ENCODE results near the gene ACACA.
A peak's percentile ranks its signal among the peaks of the same experiment; 100 is the strongest.

ACACA gene

GRCh38 chr17:37386462-37386861 lies 20.2 kb downstream of the ACACA start:
- H3K4me3 ChIP-seq (ENCODE audit: low read depth, low read length): no peak overlapping the region
- TF ChIP-seq, protein P1, sequence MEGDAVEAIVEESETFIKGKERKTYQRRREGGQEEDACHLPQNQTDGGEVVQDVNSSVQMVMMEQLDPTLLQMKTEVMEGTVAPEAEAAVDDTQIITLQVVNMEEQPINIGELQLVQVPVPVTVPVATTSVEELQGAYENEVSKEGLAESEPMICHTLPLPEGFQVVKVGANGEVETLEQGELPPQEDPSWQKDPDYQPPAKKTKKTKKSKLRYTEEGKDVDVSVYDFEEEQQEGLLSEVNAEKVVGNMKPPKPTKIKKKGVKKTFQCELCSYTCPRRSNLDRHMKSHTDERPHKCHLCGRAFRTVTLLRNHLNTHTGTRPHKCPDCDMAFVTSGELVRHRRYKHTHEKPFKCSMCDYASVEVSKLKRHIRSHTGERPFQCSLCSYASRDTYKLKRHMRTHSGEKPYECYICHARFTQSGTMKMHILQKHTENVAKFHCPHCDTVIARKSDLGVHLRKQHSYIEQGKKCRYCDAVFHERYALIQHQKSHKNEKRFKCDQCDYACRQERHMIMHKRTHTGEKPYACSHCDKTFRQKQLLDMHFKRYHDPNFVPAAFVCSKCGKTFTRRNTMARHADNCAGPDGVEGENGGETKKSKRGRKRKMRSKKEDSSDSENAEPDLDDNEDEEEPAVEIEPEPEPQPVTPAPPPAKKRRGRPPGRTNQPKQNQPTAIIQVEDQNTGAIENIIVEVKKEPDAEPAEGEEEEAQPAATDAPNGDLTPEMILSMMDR (IDR thresholded peaks at IDR 0.05; ENCODE audit: low read depth, low read length): no peak
- DNase-seq (ENCODE audit: low read depth, low spot score): no peak
- in situ Hi-C loops (cut with HindIII; ENCODE audit: low sequenced_read_pairs): no loop called here

DNA sequence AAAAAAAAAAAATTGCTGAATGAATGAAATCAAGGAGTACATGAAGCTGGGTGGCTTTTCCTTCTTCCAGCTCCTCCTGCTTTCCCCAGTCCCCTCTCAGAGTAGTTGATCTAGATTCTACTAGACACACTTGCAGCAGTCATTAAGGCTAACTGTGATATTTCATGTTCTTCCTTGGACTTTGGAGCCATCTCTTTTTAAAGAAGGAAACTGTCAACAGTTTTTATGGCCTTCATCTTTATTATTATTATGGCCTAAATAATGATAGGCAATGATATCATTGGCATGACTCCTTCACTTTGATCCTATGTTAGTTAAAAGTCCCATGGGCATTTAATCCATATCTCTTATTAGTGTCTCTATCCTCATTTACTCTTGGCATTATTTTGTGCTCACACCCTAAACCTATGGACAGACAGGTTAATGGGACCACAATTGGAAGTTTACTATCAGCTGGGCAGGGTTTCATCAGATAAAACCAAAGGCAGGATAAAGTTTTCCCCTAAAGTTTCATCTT lies 21.1 kb downstream of the ACACA start:
- no peak overlapping the region for H3K4me3 ChIP-seq (ENCODE audit: low read depth, low read length)
- DNase-seq (ENCODE audit: low read depth, low spot score): no peak
- in situ Hi-C loops (cut with HindIII; ENCODE audit: low sequenced_read_pairs): no loop called here
- TF ChIP-seq, protein P1 (IDR thresholded peaks at IDR 0.05; ENCODE audit: low read depth, low read length): no peak

DNA sequence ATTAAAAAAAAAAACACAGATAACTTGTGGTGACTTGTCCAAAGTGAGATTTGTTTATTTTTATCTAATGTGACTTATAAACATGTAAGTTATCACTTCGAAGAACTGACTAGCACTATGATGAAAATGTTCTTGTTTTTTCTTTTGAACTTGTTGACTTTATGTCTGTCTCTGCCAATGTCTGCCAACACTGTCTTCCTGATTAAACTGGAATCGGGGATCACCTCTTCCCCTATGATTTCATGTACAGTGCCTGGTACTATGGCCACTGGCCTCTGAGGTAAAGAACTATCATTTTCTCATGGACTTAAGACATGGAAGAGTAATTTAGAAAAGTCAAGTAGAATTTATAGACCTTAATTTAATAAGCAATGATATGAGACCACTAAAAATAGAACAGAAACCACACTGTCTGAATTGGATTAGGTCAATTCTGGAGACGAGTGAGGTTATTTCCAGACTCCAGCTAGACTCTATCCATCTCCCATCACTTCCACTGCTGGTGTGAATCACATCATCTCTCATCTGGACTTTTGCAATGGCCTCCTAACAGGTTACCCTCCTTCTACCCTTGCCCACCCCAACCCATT lies 22.0 kb downstream of the ACACA start:
- DNase-seq (ENCODE audit: low read depth, low spot score): no peak
- TF ChIP-seq, protein P1 (IDR thresholded peaks at IDR 0.05; ENCODE audit: low read depth, low read length): no peak
- in situ Hi-C loops (cut with HindIII; ENCODE audit: low sequenced_read_pairs): no loop called here
- no peak overlapping the region for H3K4me3 ChIP-seq (ENCODE audit: low read depth, low read length)

- no peak overlapping the region for H3K4me3 ChIP-seq (ENCODE audit: low read depth, low read length)
- in situ Hi-C loops (cut with HindIII; ENCODE audit: low sequenced_read_pairs): no loop called here
- TF ChIP-seq, protein P1 (IDR thresholded peaks at IDR 0.05; ENCODE audit: low read depth, low read length): no peak
- no peak for DNase-seq (ENCODE audit: low read depth, low spot score)
Measured at GRCh38 chr17:37382056-37382455, 24.6 kb downstream of the ACACA start.

GRCh38 chr17:37375706-37376105 lies 30.9 kb downstream of the ACACA start, which contains the start of gene C17orf78:
TSS of gene C17orf78 (plus strand) at chr17:37375985. CDS start at chr17:37376093, 108 bp downstream.
- TF ChIP-seq, protein P1 (IDR thresholded peaks at IDR 0.05; ENCODE audit: low read depth, low read length): no peak
- H3K4me3 ChIP-seq (ENCODE audit: low read depth, low read length): no peak within 1 kb of the TSS
- DNase-seq (ENCODE audit: low read depth, low spot score): no peak
- in situ Hi-C loops (cut with HindIII; ENCODE audit: low sequenced_read_pairs): no loop called here

DNA sequence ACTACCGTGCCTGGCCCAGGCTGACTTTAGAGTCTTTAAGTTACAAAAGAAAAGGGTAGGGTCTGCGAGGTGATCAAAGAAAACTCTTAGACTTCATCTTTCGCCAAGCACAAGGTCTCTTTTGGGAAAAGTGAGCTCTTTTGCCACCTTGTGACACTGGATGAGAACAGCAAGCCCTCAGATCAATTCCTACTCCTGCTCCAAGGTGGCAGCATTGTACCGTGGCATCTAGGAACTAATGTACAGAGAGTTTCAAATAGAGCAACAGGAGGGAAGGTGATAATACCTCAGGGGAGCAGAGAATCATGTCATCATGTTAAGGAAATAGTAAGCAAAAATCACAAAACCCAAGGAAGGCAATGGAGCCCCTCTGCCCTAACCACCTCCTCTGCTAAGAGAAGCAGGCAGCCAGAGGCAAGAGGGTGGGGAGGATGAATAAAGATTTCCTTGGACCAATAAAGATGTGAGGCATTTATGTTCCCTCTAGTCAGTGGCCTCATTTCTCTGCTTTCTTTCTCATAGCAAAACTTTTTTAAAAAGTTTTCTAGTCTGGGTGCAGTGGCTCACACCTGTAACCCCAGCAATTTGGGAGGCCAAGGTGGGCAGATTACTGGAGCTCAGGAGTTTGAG lies 33.0 kb downstream of the ACACA start:
- TF ChIP-seq, protein P1 (IDR thresholded peaks at IDR 0.05; ENCODE audit: low read depth, low read length): peak; percentile 100
- peak; percentile 86 for DNase-seq (ENCODE audit: low read depth, low spot score)
- no peak overlapping the region for H3K4me3 ChIP-seq (ENCODE audit: low read depth, low read length)
- in situ Hi-C loops (cut with HindIII; ENCODE audit: low sequenced_read_pairs): no loop called here

Data from astrocyte of the spinal cord (primary cell).